Kidney epithelial cell (primary cell): ENCODE measurements around the gene PITRM1. TPM values are rescaled to one million over a fixed set of nuclear protein-coding genes. Genes with fewer than 3 reads are reported as not detected.

Experiments
- DNase-seq: peaks from one replicate; pipeline ENCODE4 v3.0.0-alpha.2; 2010; ENCODE audit warnings: low read depth
- H3K27me3 ChIP-seq: 2 replicates; pipeline ENCODE4 v1.6.0; 2011; ENCODE audit warnings: low read length; ENCODE audit not compliant: control insufficient read depth, insufficient read depth
- H3K36me3 ChIP-seq: 2 replicates; pipeline ENCODE4 v1.5.1; 2011; ENCODE audit warnings: low read length; ENCODE audit not compliant: control insufficient read depth, insufficient read depth
- H3K4me3 ChIP-seq: 2 replicates; pipeline ENCODE4 v1.5.1; 2011; ENCODE audit warnings: low read depth, mild to moderate bottlenecking, control low read depth, low read length
- total RNA-seq: library from RNA; depleted of rRNA; stranded (reverse); fragments of >200 nt; gene quantifications from 2 replicates; pipeline ENCODE4 v1.2.3, GENCODE V29; 2015
- TF ChIP-seq, protein P1 (sequence below): IDR thresholded peaks from 2 replicates; pipeline ENCODE4 v1.5.1; 2011; ENCODE audit warnings: mild to moderate bottlenecking, moderate library complexity, low read length, control low read depth, inconsistent platforms; ENCODE audit not compliant: insufficient read depth, poor library complexity, severe bottlenecking

Gene PITRM1
- total RNA-seq, 1 donor from 2014 or later = 74.1 TPM

GRCh38 chr10:3090388-3090787, 82.2 kb downstream of the PITRM1 start:
- no peak overlapping the region for H3K4me3 ChIP-seq
- DNase-seq = no peak
- H3K36me3 ChIP-seq = no peaks in the 10 kb centered on the region
- H3K27me3 ChIP-seq = no peaks in the 10 kb centered on the region
- TF ChIP-seq, protein P1, sequence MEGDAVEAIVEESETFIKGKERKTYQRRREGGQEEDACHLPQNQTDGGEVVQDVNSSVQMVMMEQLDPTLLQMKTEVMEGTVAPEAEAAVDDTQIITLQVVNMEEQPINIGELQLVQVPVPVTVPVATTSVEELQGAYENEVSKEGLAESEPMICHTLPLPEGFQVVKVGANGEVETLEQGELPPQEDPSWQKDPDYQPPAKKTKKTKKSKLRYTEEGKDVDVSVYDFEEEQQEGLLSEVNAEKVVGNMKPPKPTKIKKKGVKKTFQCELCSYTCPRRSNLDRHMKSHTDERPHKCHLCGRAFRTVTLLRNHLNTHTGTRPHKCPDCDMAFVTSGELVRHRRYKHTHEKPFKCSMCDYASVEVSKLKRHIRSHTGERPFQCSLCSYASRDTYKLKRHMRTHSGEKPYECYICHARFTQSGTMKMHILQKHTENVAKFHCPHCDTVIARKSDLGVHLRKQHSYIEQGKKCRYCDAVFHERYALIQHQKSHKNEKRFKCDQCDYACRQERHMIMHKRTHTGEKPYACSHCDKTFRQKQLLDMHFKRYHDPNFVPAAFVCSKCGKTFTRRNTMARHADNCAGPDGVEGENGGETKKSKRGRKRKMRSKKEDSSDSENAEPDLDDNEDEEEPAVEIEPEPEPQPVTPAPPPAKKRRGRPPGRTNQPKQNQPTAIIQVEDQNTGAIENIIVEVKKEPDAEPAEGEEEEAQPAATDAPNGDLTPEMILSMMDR = no peak

Other genes with a start within 250 kb of the PITRM1 start
- 292 and 295 TPM in 2 replicates for gene PFKP, start 105.2 kb downstream of the PITRM1 start, total RNA-seq